DND-41 (cell line): ENCODE measurements around the gene SLC8A2.

Experiments used
- ATAC-seq: fragments of 200-7000 bp; cut with Tn5 transposase; 3 replicates; pipeline ENCODE4 v1.9.1; 2021; ENCODE audit warnings: low read depth; ENCODE audit not compliant: insufficient read depth
- DNase-seq: peaks from one replicate; pipeline ENCODE4 v3.0.0-alpha.2; 2020
- H2AFZ ChIP-seq: 2 replicates; pipeline ENCODE4 v1.6.0; 2012; ENCODE audit warnings: low read depth, low read length
- H3K27ac ChIP-seq: 2 replicates; pipeline ENCODE4 v1.5.1; 2012; ENCODE audit warnings: low read length, inconsistent platforms
- H3K27me3 ChIP-seq: fragments of 200-600 bp; sonication (generic); 2 replicates; pipeline ENCODE4 v1.6.0; 2012; ENCODE audit warnings: low read length, mild to moderate bottlenecking, inconsistent platforms; ENCODE audit not compliant: insufficient read depth, poor library complexity
- H3K36me3 ChIP-seq: 2 replicates; pipeline ENCODE4 v1.5.1; 2012; ENCODE audit warnings: low read length, inconsistent platforms; ENCODE audit not compliant: insufficient read depth
- H3K4me1 ChIP-seq: 2 replicates; pipeline ENCODE4 v1.5.1; 2012; ENCODE audit warnings: mild to moderate bottlenecking, low read length; ENCODE audit not compliant: insufficient read depth
- H3K4me2 ChIP-seq: 2 replicates; pipeline ENCODE4 v1.6.0; 2012; ENCODE audit warnings: mild to moderate bottlenecking, moderate library complexity, low read length, inconsistent platforms; ENCODE audit not compliant: insufficient read depth
- H3K4me3 ChIP-seq, 2 experiments: fragments of 200-600 bp in 1 of 2; shearing (Covaris generic) in 1 of 2; 2 replicates each; pipeline ENCODE4 v1.5.1; 2012 to 2016; ENCODE audit warnings: inconsistent platforms in 2 of 2, low read length in 2 of 2, mild to moderate bottlenecking in 2 of 2, low read depth in 1 of 2, moderate library complexity in 1 of 2
- H3K79me2 ChIP-seq: 2 replicates; pipeline ENCODE4 v1.6.0; 2012; ENCODE audit warnings: low read length, inconsistent platforms; ENCODE audit not compliant: insufficient read depth
- H3K9ac ChIP-seq: 2 replicates; pipeline ENCODE4 v1.6.0; 2012; ENCODE audit warnings: low read depth, mild to moderate bottlenecking, inconsistent platforms, low read length, moderate library complexity
- H3K9me3 ChIP-seq: 2 replicates; pipeline ENCODE4 v1.5.1; 2012; ENCODE audit warnings: low read length, moderate library complexity, mild to moderate bottlenecking, inconsistent platforms; ENCODE audit not compliant: insufficient read depth, severe bottlenecking
- H4K20me1 ChIP-seq: 2 replicates; pipeline ENCODE4 v1.6.0; 2012; ENCODE audit warnings: low read length; ENCODE audit not compliant: insufficient read depth
- CTCF ChIP-seq: IDR thresholded peaks from 2 replicates; pipeline ENCODE4 v1.5.1; 2012; ENCODE audit warnings: borderline replicate concordance, low read length, moderate library complexity, mild to moderate bottlenecking; ENCODE audit not compliant: poor library complexity, severe bottlenecking; ENCODE audit errors: extremely low read depth
- EZH2 ChIP-seq: IDR thresholded peaks from 3 replicates; pipeline ENCODE4 v1.6.1; 2012; ENCODE audit warnings: borderline replicate concordance, low read depth, mild to moderate bottlenecking, moderate library complexity, low read length, inconsistent platforms; ENCODE audit not compliant: severe bottlenecking

The SLC8A2 gene

GRCh38 chr19:47436712-47437401 lies 34.8 kb downstream of the SLC8A2 start:
- DNase-seq (peak; percentile 77), ATAC-seq (peak; percentile 89)
- H3K9me3 ChIP-seq = no peaks in the 10 kb centered on the region
- H4K20me1 ChIP-seq = peaks cover 27% of the 10 kb centered on the region
- no peak overlapping the region for H3K4me2 ChIP-seq
- H3K27me3 ChIP-seq = no peaks in the 10 kb centered on the region
- no peak overlapping the region for H3K27ac ChIP-seq
- no peaks in the 10 kb centered on the region for H3K79me2 ChIP-seq
- no peak overlapping the region for H2AFZ ChIP-seq
- H3K9ac ChIP-seq = no peak overlapping the region
- H3K4me3 ChIP-seq = no peak overlapping the region
- TF ChIP-seq CTCF = peak; percentile 95
- no peak for TF ChIP-seq EZH2
- no peaks in the 10 kb centered on the region for H3K36me3 ChIP-seq
- H3K4me1 ChIP-seq = peaks cover 12% of the 10 kb centered on the region; the same call in 1 of the 2 replicates

GRCh38 chr19:47435883-47436417 lies 35.7 kb downstream of the SLC8A2 start:
- no peaks in the 10 kb centered on the region for H3K36me3 ChIP-seq
- H3K9ac ChIP-seq = no peak overlapping the region
- DNase-seq = no peak
- no peaks in the 10 kb centered on the region for H3K27me3 ChIP-seq
- no peak overlapping the region for H3K4me2 ChIP-seq
- no peak overlapping the region for H3K4me3 ChIP-seq
- H3K4me1 ChIP-seq = peaks cover 12% of the 10 kb centered on the region; the same call in 1 of the 2 replicates
- no peak for ATAC-seq
- no peak for TF ChIP-seq EZH2
- TF ChIP-seq CTCF = no peak
- no peak overlapping the region for H2AFZ ChIP-seq
- no peaks in the 10 kb centered on the region for H3K79me2 ChIP-seq
- H3K9me3 ChIP-seq = no peaks in the 10 kb centered on the region
- H4K20me1 ChIP-seq = peaks cover 27% of the 10 kb centered on the region
- no peak overlapping the region for H3K27ac ChIP-seq

- peaks cover 27% of the 10 kb centered on the region for H4K20me1 ChIP-seq
- no peak overlapping the region for H3K9ac ChIP-seq
- H2AFZ ChIP-seq = no peak overlapping the region
- H3K27me3 ChIP-seq = no peaks in the 10 kb centered on the region
- H3K79me2 ChIP-seq = no peaks in the 10 kb centered on the region
- H3K27ac ChIP-seq = no peak overlapping the region
- ATAC-seq (peak; percentile 76), DNase-seq (peak; percentile 68)
- TF ChIP-seq EZH2 (no peak), CTCF (no peak)
- peak overlapping the region; percentile 33; the same call in 1 of the 2 replicates for H3K4me2 ChIP-seq
- no peak overlapping the region for H3K4me3 ChIP-seq
- peaks cover 12% of the 10 kb centered on the region; the same call in 1 of the 2 replicates for H3K4me1 ChIP-seq
- H3K9me3 ChIP-seq = no peaks in the 10 kb centered on the region
- H3K36me3 ChIP-seq = no peaks in the 10 kb centered on the region
Measured at GRCh38 chr19:47435196-47435595, 36.5 kb downstream of the SLC8A2 start.
